Measurements from ENCODE around the gene KLK13. TPM values are rescaled to one million over a fixed set of nuclear protein-coding genes. Genes with fewer than 3 reads are reported as not detected.

KLK13 gene
- polyA plus RNA-seq, 1 of the 3 experiments (the other 2 are of a cell fraction): not detected

DNA sequence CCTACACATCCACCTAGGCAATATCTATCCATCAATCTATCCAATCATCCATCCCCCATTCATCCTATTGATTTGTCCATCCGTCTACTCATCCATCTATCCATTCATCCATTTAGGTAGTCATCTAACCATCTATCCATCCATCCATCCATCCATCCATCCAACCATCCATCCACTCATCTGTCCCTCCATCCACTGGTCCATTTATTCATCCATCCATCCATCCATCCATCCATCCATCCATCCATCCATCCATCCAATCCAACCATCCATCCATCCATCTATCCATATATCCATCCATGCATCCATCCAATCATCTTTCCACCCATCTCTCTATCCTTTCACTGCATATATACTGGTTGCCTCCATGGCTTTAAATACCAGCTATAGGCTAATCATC, 3.9 kb downstream of the KLK13 start:
- Histone ChIP-seq H3K4me1 (ENCODE audit: control insufficient read depth in 1 of 2, insufficient read depth in 2 of 2, low read depth in 1 of 2, low read length in 1 of 2) (no peaks in the 10 kb centered on the region), H3F3A (replicated peaks; ENCODE audit: insufficient read depth) (no peaks in the 10 kb centered on the region), H4K20me1 (ENCODE audit: insufficient read depth) (no peaks in the 10 kb centered on the region), H3K4me2 (no peak overlapping the region), H3K27me3 (ENCODE audit: insufficient read depth) (peaks cover 39% of the 10 kb centered on the region; the same call in 1 of the 2 replicates), H3K9ac (no peak overlapping the region), H3K9me2 (no peaks in the 10 kb centered on the region), H2AFZ (ENCODE audit: low read depth) (no peak overlapping the region), H3K4me3 (ENCODE audit: low read depth in 2 of 2, low read length in 1 of 2) (no peak overlapping the region), H3K9me3 (no peaks in the 10 kb centered on the region), H3K36me3 (replicated peaks in 1 of 2; ENCODE audit: control insufficient read depth in 1 of 2, insufficient read depth in 2 of 2, low read length in 1 of 2) (no peaks in the 10 kb centered on the region), H3K27ac (ENCODE audit: low read depth in 2 of 2, low read length in 1 of 2) (no peak overlapping the region), H3K79me2 (ENCODE audit: insufficient read depth) (no peaks in the 10 kb centered on the region)
- ChIA-PET POLR2A (no interaction called here), CTCF (no interaction called here)
- DNase-seq: no peak
- WGBS (ENCODE audit: low lambda C conversion rate): 0% methylated on average over 1 of the region's 1 CpG
- TF ChIP-seq NRF1 (IDR thresholded peaks at IDR 0.05; ENCODE audit: low read depth, low read length) (no peak), TEAD4 (IDR thresholded peaks at IDR 0.05; ENCODE audit: borderline replicate concordance, insufficient read depth) (no peak), TAF1 (IDR thresholded peaks at IDR 0.05; ENCODE audit: borderline replicate concordance, low read depth, low read length) (no peak)

DNA sequence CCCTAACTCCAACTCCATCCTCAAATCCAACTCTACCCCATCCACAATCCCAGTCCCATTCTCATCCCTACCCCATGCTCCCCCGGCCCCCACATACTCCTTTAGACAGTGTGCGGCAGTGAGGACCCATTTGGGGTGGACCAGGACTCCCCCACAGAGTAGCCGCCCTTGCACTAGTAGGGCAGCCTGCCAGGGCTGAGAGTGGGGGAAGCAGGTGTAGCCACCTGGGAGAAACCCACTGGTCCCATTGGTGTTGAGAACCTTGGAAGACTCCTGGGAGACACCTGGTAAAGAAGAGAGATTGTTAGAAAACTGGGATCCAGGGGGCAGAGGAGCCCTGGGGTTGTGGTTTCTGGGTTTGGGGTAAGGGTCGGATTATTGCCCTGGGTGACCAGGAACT, 4.6 kb downstream of the KLK13 start:
- Histone ChIP-seq H3K4me3 (ENCODE audit: low read depth in 2 of 2, low read length in 1 of 2) (no peak overlapping the region), H2AFZ (ENCODE audit: low read depth) (no peak overlapping the region), H3K4me1 (ENCODE audit: control insufficient read depth in 1 of 2, insufficient read depth in 2 of 2, low read depth in 1 of 2, low read length in 1 of 2) (no peaks in the 10 kb centered on the region), H3K36me3 (replicated peaks in 1 of 2; ENCODE audit: control insufficient read depth in 1 of 2, insufficient read depth in 2 of 2, low read length in 1 of 2) (no peaks in the 10 kb centered on the region), H3K9ac (no peak overlapping the region), H3K9me2 (no peaks in the 10 kb centered on the region), H3F3A (replicated peaks; ENCODE audit: insufficient read depth) (no peaks in the 10 kb centered on the region), H3K27ac (ENCODE audit: low read depth in 2 of 2, low read length in 1 of 2) (no peak overlapping the region), H3K79me2 (ENCODE audit: insufficient read depth) (no peaks in the 10 kb centered on the region), H3K4me2 (no peak overlapping the region), H4K20me1 (ENCODE audit: insufficient read depth) (no peaks in the 10 kb centered on the region), H3K27me3 (ENCODE audit: insufficient read depth) (peaks cover 34% of the 10 kb centered on the region; the same call in 1 of the 2 replicates), H3K9me3 (no peaks in the 10 kb centered on the region)
- ChIA-PET CTCF (no interaction called here), POLR2A (no interaction called here)
- no peak for TF ChIP-seq GATA2 (CRISPR knock-in tag; IDR thresholded peaks at IDR 0.05)
- no peak for TF ChIP-seq JUND (IDR thresholded peaks at IDR 0.05)
- TF ChIP-seq NRF1 (IDR thresholded peaks at IDR 0.05; ENCODE audit: low read depth, low read length): no peak
- TF ChIP-seq YY1 (IDR thresholded peaks at IDR 0.05; ENCODE audit: low read depth): no peak
- TF ChIP-seq PBX3 (IDR thresholded peaks at IDR 0.05): no peak
- TF ChIP-seq NFIC (IDR thresholded peaks at IDR 0.05; ENCODE audit: borderline replicate concordance): no peak
- TF ChIP-seq EP300 (IDR thresholded peaks at IDR 0.05; ENCODE audit: borderline replicate concordance in 1 of 2, low read depth in 1 of 2, low read length in 1 of 2): no peak
- no peak for TF ChIP-seq TEAD4 (IDR thresholded peaks at IDR 0.05; ENCODE audit: borderline replicate concordance, insufficient read depth)
- TF ChIP-seq, protein P1, sequence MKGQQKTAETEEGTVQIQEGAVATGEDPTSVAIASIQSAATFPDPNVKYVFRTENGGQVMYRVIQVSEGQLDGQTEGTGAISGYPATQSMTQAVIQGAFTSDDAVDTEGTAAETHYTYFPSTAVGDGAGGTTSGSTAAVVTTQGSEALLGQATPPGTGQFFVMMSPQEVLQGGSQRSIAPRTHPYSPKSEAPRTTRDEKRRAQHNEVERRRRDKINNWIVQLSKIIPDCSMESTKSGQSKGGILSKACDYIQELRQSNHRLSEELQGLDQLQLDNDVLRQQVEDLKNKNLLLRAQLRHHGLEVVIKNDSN (IDR thresholded peaks at IDR 0.05; ENCODE audit: borderline replicate concordance, low read depth): no peak
- no peak for TF ChIP-seq RAD21 (IDR thresholded peaks at IDR 0.05; ENCODE audit: low read length)
- TF ChIP-seq SMC3 (IDR thresholded peaks at IDR 0.05; ENCODE audit: low read depth, low read length): no peak
- TF ChIP-seq MXI1 (IDR thresholded peaks at IDR 0.05; ENCODE audit: low read depth, low read length): no peak
- TF ChIP-seq IRF3 (IDR thresholded peaks at IDR 0.05; ENCODE audit: low read depth, low read length): no peak
- TF ChIP-seq, protein P2, sequence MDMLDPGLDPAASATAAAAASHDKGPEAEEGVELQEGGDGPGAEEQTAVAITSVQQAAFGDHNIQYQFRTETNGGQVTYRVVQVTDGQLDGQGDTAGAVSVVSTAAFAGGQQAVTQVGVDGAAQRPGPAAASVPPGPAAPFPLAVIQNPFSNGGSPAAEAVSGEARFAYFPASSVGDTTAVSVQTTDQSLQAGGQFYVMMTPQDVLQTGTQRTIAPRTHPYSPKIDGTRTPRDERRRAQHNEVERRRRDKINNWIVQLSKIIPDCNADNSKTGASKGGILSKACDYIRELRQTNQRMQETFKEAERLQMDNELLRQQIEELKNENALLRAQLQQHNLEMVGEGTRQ (IDR thresholded peaks at IDR 0.05; ENCODE audit: borderline replicate concordance, low read depth, low read length): no peak
- no peak for TF ChIP-seq TAF1 (IDR thresholded peaks at IDR 0.05; ENCODE audit: borderline replicate concordance, low read depth, low read length)
- no peak for TF ChIP-seq FOSL2 (IDR thresholded peaks at IDR 0.05; ENCODE audit: borderline replicate concordance, low read depth)
- TF ChIP-seq FOXJ3 (CRISPR knock-in tag; IDR thresholded peaks at IDR 0.05): no peak
- WGBS (ENCODE audit: low lambda C conversion rate): 8% methylated on average over 4 of the region's 4 CpGs
- no peak for DNase-seq

Data from SK-N-SH (cell line).